GM19025 (cell line): ENCODE data around the gene FAAP24.
"Not testable (repeated sequence)": the region's sequence is repeated elsewhere in the genome, so short reads cannot be mapped to it uniquely, and the experiment has no call there.

Source experiments
- ATAC-seq: cut with Tn5 transposase; IDR thresholded peaks from one replicate; pipeline ENCODE4 v1.9.1; 2021; ENCODE audit warnings: mild to moderate bottlenecking, low read depth, moderate library complexity; ENCODE audit not compliant: unreplicated experiment

Gene FAAP24, protein sequence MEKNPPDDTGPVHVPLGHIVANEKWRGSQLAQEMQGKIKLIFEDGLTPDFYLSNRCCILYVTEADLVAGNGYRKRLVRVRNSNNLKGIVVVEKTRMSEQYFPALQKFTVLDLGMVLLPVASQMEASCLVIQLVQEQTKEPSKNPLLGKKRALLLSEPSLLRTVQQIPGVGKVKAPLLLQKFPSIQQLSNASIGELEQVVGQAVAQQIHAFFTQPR

DNA sequence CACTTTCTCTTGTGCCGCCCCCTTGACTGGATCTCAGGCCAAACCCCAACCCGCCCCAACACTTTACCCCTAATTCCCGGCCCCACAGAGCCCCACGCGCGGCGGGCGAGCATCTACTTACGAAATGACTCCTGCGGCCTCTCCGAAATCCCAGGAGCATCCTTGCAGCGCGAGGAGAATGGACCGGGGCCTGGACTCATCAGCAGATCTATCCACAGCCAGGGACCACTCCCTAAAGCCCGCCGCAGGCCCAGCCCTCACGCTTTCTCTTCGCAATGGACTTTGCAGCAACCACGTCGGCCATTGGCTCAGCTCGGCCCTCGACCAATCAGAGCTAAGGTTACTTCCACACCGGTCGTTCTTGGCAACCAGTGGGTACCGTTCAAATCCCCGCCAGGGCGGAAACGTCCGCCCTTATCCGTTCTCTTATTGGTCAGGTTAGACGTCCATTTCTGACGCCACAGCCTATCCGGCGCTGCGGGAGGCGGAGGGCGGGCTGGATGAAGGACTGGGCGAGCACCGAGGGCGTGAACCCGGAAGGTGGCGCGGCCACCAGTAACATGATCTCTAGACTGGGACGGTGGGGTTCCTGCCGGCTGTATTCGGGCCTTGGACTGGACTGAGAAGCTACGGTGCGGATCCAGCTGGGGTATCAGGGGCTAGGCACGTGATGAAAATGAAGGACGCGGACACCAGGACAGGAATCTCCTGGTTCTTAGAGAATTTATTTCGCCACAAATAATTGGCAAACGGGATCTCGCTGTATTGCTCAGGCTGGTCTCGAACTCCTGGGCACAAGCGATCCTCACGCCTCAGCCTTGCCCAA lies at the start of gene FAAP24, which contains the start of gene CEP89:
TSS of gene FAAP24 (plus strand) at position 528 of the 826 bp plus-strand sequence. CDS start 955 bp downstream, outside the sequence.
TSS of gene CEP89 (minus strand) at position 244 of the 826 bp plus-strand sequence. CDS start at position 160, 84 bp downstream.
- peak; percentile 99 for ATAC-seq

DNA sequence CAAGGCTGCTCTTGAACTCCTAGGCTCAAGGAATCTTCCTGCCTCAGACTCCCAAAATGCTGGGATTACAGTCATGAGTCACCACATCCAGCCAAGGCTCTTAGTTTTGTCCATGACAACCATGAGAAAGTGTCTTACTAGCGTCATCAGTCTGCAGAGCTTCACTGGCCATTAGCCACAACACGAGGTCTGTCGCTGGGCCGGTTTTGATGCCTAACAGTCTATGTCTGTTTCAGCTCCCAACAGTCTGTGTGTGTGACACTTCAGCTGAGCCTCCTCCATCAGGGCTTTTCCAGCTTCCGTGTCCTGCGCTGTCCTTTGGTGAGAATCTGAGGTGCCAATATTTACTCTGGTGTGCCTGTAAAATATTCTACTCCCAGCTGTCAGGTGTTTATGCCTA lies 47.8 kb upstream of the FAAP24 start:
- no peak for ATAC-seq

DNA sequence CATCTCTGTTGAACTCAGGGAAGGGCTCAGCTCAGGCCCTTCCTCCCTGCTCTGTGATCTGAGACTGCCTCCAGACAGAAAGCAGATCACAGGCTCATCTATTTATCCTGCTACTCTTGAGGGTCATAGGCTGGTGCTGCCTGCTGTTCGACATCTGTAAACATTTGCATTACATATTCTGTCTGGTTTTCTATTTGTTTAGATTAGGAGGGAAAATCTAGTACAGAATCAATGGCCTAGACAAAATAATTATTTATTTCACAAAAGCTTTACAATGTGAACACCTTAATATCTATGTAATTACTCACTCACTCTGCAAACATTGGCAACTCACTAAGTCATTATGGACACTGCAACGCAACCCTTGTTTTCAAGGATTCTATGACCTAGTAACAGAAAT lies 43.2 kb upstream of the FAAP24 start:
- no peak for ATAC-seq

DNA sequence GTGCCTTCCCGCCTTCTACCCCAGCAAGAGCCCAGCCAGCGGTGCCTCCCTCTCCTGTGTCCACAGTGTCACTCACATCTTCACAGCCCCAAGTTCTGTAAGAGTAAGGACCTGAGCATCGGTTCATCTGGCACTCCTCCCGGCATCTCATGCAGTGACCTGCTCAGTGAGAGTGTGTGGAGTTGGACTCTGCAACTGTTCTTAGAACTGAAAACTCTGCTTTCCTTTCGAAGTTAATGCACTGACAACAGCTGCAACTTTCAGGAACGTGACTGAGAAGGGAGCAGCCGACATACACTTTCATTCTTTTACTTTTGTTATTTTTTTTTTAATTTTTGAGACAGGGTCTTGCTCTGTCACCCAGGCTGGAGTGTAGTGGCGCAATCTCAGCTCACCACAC lies 41.5 kb upstream of the FAAP24 start:
- no peak for ATAC-seq

DNA sequence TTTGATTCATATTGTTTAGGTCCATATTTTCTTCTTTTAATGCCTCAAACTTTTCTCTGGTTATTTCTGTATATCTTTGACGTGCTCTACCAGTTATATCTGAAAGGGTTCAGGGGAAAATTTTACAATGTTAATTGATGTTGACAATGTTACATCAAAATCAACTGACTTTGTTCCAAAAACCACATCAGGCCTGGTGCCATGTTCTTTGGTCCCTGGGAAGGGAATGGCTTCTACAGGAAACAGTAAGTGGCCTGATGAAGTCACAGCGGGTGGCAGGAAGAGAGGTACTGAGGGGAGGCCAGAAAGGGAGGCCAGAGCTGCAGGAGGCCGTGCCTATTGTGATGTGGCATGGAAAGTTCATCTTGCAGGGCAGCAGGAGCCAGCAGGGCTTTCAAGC lies 38.5 kb upstream of the FAAP24 start:
- no peak for ATAC-seq

- ATAC-seq: no peak
Observed at GRCh38 chr19:32935629-32936028, 36.4 kb upstream of the FAAP24 start.

GRCh38 chr19:32936065-32936464 lies 36.0 kb upstream of the FAAP24 start:
- no peak for ATAC-seq

DNA sequence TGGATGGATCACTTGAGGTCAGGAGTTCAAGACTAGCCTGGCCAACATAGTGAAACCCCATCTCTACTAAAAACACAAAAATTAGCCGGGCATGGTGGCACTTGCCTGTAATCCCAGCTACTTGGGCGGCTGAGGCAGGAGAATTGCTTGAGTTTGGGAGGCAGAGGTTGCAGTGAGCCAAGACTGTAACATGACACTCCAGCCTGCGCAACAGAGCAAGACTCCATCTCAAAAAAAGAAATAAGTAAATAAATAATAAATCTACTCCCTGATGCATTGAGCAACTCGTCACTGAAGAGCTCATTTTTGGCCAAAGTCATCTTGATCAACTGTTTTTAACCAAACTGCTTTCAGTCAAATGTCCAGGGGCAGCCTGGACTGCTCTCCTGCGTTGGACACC lies 30.8 kb upstream of the FAAP24 start:
- ATAC-seq: not testable (repeated sequence)

GRCh38 chr19:32945260-32945659 lies 26.8 kb upstream of the FAAP24 start:
- ATAC-seq: no peak

GRCh38 chr19:32966750-32967149 lies 5.3 kb upstream of the FAAP24 start:
- no peak for ATAC-seq

GRCh38 chr19:32969549-32969948 lies 2.5 kb upstream of the FAAP24 start:
- ATAC-seq: no peak

DNA sequence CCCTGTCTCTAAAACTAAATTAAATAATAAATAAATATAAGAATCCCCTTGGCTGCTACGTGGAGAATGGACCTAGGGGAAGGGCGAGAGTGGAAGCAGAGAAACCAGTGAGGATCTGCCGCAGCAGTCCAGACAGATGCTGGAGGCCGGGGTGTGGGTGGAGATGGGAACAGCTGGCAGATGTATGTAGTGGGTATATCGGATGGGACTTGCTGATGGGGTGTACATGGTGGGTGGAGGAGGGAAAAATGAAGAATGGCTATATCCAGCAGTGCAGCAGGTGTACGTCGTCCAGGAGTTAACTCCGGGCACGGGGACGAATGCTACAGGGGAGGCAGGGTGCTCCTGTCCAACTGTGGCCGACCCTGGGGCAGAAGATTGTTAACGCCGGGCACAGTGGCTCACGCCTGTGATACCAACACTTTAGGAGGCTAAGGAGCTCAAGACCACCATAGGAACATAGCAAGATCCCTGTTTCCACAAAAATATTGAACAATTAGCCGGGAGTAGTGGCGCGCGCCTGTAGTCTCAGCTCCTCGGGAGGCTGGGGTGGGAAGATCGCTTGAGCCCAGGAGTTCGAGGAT lies 938 bp upstream of the FAAP24 start:
- ATAC-seq: no peak

DNA sequence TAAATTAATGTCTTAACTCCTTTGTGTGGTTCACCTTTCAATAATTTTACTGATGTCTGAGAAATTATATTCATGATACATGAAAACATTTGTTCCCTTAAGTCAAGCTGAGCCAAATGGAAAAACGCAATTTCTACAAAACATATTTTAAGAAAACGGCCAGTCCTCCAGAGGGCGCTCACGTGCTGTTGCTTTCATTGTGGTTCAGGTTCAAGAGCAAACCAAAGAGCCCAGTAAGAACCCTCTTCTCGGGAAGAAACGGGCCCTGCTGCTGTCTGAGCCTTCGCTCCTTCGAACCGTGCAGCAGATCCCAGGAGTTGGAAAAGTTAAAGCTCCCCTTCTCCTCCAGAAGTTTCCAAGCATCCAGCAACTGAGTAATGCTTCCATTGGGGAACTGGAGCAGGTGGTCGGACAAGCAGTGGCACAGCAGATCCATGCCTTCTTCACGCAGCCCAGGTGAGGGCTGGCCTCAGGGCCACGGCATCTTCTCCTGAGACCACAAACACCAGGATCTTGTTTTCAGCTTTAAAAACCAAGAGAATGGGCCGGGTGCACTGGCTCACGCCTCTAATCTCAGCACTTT lies 4.3 kb downstream of the FAAP24 start:
- ATAC-seq: no peak

DNA sequence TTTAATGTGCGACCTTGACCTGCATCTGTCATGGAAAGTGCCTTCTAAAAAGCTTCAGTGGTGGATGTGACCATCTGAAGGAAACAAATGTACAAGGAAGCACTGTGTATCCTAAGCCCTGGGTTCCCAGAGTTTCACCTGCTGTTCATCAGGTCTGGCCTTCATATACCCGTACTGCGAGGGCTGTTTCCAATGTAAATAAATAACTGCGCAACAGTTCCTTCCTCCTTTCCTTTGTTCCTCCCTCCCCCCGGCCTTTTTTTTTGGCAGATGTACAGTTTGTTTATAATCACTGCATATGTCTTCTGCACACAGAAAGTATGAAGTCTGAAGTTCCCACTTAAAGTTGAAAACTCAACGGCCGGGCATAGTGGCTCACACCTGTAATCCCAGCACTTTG lies 5.2 kb downstream of the FAAP24 start:
- ATAC-seq: no peak

DNA sequence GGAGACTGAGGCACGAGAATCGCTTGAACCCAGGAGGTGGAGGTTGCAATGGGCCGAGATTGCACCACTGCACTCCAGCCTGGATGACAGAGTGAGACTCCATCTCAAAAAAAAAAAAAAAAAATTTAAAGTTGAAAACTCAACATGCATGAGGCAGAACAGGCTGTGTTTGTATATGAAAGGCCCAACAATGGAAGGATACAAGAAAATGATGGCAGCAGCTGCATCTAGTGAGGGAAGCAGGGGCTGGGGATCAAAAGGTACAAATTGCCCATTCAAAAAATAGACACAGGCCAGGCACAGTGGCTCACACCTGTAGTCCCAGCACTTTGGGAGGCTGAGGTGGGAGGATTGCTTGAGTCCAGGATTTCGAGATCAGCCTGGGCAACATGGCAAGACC lies 5.8 kb downstream of the FAAP24 start:
- ATAC-seq: not testable (repeated sequence)

- ATAC-seq: not testable (repeated sequence)
Observed at GRCh38 chr19:32979807-32980206, 7.8 kb downstream of the FAAP24 start.

GRCh38 chr19:32982488-32982887 lies 10.4 kb downstream of the FAAP24 start:
- ATAC-seq: not testable (repeated sequence)

DNA sequence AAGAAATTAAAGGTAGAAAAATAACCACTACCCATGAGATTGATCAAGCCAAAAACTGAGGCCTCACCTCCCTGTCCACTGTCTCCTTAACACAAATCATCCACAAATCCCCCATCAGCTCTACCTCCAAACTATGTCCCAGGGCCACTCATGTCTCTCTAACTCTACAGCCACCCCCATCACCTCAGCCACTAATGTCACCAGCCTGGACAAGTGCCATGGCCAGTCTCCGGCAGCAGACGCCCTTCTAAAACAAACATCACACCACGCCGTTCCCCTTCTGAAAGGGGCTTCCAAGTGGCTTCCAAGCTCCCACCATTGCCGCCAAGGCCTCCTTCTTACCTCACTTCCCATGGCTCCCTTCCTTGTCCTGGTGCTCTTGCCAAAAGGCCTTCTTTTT lies 16.2 kb downstream of the FAAP24 start:
- not testable (repeated sequence) for ATAC-seq

- no peak for ATAC-seq
Observed at GRCh38 chr19:32988724-32989123, 16.7 kb downstream of the FAAP24 start.

- not testable (repeated sequence) for ATAC-seq
Observed at GRCh38 chr19:32995966-32996365, 23.9 kb downstream of the FAAP24 start.

DNA sequence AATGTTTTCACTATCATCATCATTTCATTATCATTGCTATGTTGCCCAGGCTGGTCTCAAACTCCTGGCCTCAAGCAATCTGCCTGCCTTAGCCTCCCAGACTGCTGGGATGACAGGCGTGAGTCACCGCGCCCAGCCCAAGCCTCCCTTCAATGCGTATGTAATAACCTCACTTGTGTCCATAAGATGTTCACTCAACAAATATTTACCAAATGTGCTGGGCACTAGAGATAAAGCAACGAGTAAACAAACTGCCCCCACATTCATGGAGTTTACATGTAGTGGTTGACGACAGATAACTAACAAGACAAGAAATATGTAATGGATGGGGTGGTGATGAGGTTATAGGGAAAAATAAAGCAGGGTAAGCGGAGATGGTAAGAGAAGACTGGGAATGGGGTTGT lies 25.0 kb downstream of the FAAP24 start:
- ATAC-seq: not testable (repeated sequence)
